HCT116 (cell line): Measurements from ENCODE around the gene KRT28.

ENCODE experiments used
- CTCF ChIP-seq, 3 experiments: fragments of 200-600 bp in 1 of 3; sonication (generic) in 1 of 3; IDR thresholded peaks in 2 of 3; conservative IDR thresholded peaks in 1 of 3; 2 replicates each; pipeline ENCODE4 v1.5.1; 2012 to 2017; ENCODE audit warnings: low read depth in 2 of 3, low read length in 2 of 3, antibody characterized with exemption in 1 of 3, borderline replicate concordance in 1 of 3, control low read depth in 1 of 3, mild to moderate bottlenecking in 1 of 3, mixed read lengths in 1 of 3, mixed run types in 1 of 3, moderate library complexity in 1 of 3; ENCODE audit not compliant: insufficient read depth in 1 of 3
- EZH2 ChIP-seq: fragments of 200-600 bp; sonication (generic); IDR thresholded peaks from 2 replicates; pipeline ENCODE4 v1.6.1; 2017; ENCODE audit warnings: antibody characterized with exemption, mixed run types
- EZH2phosphoT487 ChIP-seq: fragments of 200-600 bp; IDR thresholded peaks from 2 replicates; pipeline ENCODE4 v1.6.1; 2018; ENCODE audit warnings: antibody characterized with exemption, borderline replicate concordance
- JUND ChIP-seq: IDR thresholded peaks from 2 replicates; pipeline ENCODE4 v1.6.1; 2012
- MAX ChIP-seq: IDR thresholded peaks from 2 replicates; pipeline ENCODE4 v1.6.1; 2012
- POLR2A ChIP-seq: IDR thresholded peaks from 2 replicates; pipeline ENCODE4 v1.7.0; 2011; ENCODE audit warnings: borderline replicate concordance; ENCODE audit not compliant: insufficient read depth, insufficient read length; ENCODE audit errors: extremely low read depth
- POLR2AphosphoS5 ChIP-seq: IDR thresholded peaks from 2 replicates; pipeline ENCODE4 v1.6.1; 2011; ENCODE audit warnings: mild to moderate bottlenecking, low read depth, low read length, moderate library complexity
- RAD21 ChIP-seq: IDR thresholded peaks from 2 replicates; pipeline ENCODE4 v1.6.1; 2012; ENCODE audit warnings: low read depth, mild to moderate bottlenecking
- REST ChIP-seq: IDR thresholded peaks from 2 replicates; pipeline ENCODE4 v1.6.1; 2012; ENCODE audit warnings: low read depth
- SIN3A ChIP-seq: IDR thresholded peaks from 2 replicates; pipeline ENCODE4 v1.6.1; 2012; ENCODE audit warnings: low read depth
- YY1 ChIP-seq: IDR thresholded peaks from 2 replicates; pipeline ENCODE4 v1.6.1; 2011; ENCODE audit warnings: low read length, low read depth, moderate library complexity, mild to moderate bottlenecking; ENCODE audit not compliant: insufficient replicate concordance; ENCODE audit errors: extremely low read depth
- TF ChIP-seq, protein P1 (sequence below): IDR thresholded peaks from 2 replicates; pipeline ENCODE4 v1.6.1; 2011; ENCODE audit warnings: mild to moderate bottlenecking, low read length, moderate library complexity; ENCODE audit not compliant: insufficient replicate concordance; ENCODE audit errors: extremely low read depth

DNA sequence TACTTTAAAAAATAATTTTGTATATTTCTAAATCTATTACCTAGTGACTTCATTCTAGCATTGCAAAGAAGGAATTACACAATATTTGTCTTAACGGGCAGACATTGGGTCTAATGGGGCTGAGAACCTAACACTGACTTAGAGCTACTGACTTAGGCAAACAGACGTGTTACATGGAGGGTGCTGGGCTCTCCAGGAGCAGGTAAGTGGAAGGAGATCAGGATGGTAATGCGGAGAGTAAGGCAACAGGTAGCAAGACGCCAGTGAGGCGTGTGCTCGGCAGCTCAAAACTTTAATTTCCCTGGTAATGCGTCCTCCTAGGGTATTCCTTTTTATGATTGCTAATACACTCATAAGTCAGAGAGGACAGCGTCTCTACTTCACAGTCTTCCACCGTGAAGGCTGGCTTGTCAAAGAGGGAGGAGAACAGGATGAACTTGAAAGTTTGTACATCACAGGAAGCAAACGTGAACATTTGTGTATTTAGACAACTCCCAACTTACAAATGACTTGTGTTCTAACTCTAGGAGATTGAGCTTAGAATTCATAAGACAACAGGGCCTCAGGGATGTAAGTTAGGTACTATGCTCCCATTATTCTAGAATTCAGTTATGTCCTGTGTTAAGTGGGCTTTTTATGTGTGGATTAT is 4.6 kb downstream of the KRT28 start:
- TF ChIP-seq CTCF (IDR thresholded peaks at IDR 0.05 in 2 of 3, conservative IDR thresholded peaks at IDR 0.05 in 1 of 3; ENCODE audit: borderline replicate concordance in 1 of 3, insufficient read depth in 1 of 3, low read depth in 2 of 3, low read length in 2 of 3) (no peak), MAX (no peak), REST (no peak), RAD21 (no peak), SIN3A (no peak), POLR2AphosphoS5 (no peak), JUND (no peak), EZH2phosphoT487 (no peak), EZH2 (no peak), YY1 (no peak), POLR2A (no peak)
- TF ChIP-seq, protein P1, sequence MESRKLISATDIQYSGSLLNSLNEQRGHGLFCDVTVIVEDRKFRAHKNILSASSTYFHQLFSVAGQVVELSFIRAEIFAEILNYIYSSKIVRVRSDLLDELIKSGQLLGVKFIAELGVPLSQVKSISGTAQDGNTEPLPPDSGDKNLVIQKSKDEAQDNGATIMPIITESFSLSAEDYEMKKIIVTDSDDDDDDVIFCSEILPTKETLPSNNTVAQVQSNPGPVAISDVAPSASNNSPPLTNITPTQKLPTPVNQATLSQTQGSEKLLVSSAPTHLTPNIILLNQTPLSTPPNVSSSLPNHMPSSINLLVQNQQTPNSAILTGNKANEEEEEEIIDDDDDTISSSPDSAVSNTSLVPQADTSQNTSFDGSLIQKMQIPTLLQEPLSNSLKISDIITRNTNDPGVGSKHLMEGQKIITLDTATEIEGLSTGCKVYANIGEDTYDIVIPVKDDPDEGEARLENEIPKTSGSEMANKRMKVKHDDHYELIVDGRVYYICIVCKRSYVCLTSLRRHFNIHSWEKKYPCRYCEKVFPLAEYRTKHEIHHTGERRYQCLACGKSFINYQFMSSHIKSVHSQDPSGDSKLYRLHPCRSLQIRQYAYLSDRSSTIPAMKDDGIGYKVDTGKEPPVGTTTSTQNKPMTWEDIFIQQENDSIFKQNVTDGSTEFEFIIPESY: no peak
